Activated T-cell treated with anti-CD3 and anti-CD28 coated beads for 1 hour (primary cell): ENCODE data around the gene C5orf58.

Experiments used
- DNase-seq: peaks from one replicate; pipeline ENCODE4 v3.0.0-alpha.2; 2020; ENCODE audit warnings: low read depth

Gene C5orf58

GRCh38 chr5:170256571-170256970 is 23.8 kb downstream of the C5orf58 start:
- no peak for DNase-seq

- no peak for DNase-seq
These were observed 24.6 kb downstream of the C5orf58 start for GRCh38 chr5:170257370-170257769.

- no peak for DNase-seq
These were observed 28.8 kb downstream of the C5orf58 start for GRCh38 chr5:170261528-170262043.

- no peak for DNase-seq
These were observed 29.6 kb downstream of the C5orf58 start for GRCh38 chr5:170262061-170263045.

- DNase-seq = no peak
These were observed 31.1 kb downstream of the C5orf58 start for GRCh38 chr5:170263906-170264305.

GRCh38 chr5:170265522-170265921 is 32.7 kb downstream of the C5orf58 start:
- no peak for DNase-seq

- DNase-seq = peak; percentile 44
These were observed 34.0 kb downstream of the C5orf58 start for GRCh38 chr5:170266570-170267381.

GRCh38 chr5:170267431-170268152 is 34.8 kb downstream of the C5orf58 start:
- DNase-seq = peak; percentile 72

GRCh38 chr5:170268153-170268689 is 35.4 kb downstream of the C5orf58 start:
- no peak for DNase-seq

- no peak for DNase-seq
These were observed 36.1 kb downstream of the C5orf58 start for GRCh38 chr5:170268884-170269283.

- no peak for DNase-seq
These were observed 36.8 kb downstream of the C5orf58 start for GRCh38 chr5:170269579-170269978.

- DNase-seq = no peak
These were observed 37.7 kb downstream of the C5orf58 start for GRCh38 chr5:170270293-170271069.

- DNase-seq = peak; percentile 50
These were observed 41.4 kb downstream of the C5orf58 start for GRCh38 chr5:170273968-170274710.

- no peak for DNase-seq
These were observed 42.7 kb downstream of the C5orf58 start for GRCh38 chr5:170275376-170275994.

GRCh38 chr5:170276140-170276539 is 43.4 kb downstream of the C5orf58 start:
- no peak for DNase-seq

GRCh38 chr5:170277867-170278281 is 45.1 kb downstream of the C5orf58 start:
- DNase-seq = no peak

- DNase-seq = peak; percentile 71
These were observed 46.0 kb downstream of the C5orf58 start for GRCh38 chr5:170278611-170279458.

- no peak for DNase-seq
These were observed 46.7 kb downstream of the C5orf58 start for GRCh38 chr5:170279459-170279817.

GRCh38 chr5:170280011-170280493 is 47.3 kb downstream of the C5orf58 start:
- no peak for DNase-seq
